ENCODE data around the gene RNF114. TPM values are rescaled to one million over a fixed set of nuclear protein-coding genes. Genes with fewer than 3 reads are reported as not detected.
"Not testable (repeated sequence)": the region's sequence is repeated elsewhere in the genome, so short reads cannot be mapped to it uniquely, and the experiment has no call there.

RNF114 gene
- total RNA-seq, 1 experiment from 2014 or later = 76.4 TPM

DNA sequence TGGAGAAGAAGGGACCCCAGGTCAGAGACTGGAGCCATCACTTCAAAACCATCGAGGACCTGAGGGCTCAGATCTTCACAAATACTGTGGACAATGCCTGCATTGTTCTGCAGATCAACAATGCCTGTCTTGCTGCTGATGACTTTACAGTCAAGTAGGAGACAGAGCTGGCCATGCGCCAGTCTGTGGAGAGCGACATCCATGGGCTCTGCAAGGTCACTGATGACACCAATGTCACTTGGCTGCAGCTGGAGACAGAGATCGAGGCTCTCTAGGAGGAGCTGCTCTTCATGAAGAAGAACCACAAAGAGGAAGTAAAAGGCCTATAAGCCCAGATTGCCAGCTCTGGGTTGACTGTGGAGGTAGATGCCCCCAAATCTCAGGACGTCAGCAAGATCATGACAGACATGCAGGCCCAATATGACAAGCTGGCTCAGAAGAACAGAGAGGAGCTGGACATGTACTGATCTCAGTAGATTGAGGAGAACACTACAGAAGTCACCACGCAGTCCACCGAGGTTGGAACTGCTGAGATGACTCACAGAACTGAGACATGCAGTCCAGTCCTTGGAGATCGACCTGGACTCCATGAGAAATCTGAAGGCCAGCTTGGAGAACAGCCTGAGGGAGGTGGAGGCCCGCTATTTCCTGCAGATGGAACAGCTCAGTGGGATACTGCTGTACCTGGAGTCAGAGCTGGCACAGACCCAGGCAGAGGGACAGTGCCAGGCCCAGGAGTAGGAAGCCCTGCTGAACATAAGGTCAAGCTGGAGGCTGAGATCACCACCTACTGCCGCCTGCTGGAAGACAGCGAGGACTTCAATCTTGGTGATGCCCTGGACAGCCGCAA, 21.1 kb downstream of the RNF114 start:
- not testable (repeated sequence) for DNase-seq; H3K27me3 ChIP-seq (ENCODE audit: control insufficient read depth, insufficient read depth, low read length); H3K4me3 ChIP-seq (ENCODE audit: insufficient read depth, low read depth, low read length)
- H3K36me3 ChIP-seq (replicated peaks; ENCODE audit: control insufficient read depth, insufficient read depth, low read length) = peaks cover 26% of the 10 kb centered on the region

DNA sequence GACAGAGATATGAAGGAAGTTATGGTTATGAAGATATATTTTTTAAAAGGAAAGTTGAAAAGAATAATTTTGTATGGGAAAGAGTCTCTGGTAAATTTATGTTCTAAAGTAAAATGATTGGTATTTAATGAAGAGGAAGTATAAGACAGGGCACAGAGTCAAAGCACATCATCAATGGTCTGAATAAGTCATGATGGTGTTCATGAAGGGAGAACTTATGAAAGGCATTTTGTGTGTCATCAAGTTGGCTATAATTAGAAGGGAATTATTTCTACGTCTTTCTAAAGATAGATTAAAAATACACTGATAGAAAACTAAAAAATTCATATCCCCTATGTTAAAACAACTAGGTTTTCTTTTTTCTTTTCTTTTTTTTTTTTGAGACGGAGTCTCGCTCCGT, 25.2 kb downstream of the RNF114 start:
- peaks cover 5% of the 10 kb centered on the region for H3K36me3 ChIP-seq (replicated peaks; ENCODE audit: control insufficient read depth, insufficient read depth, low read length)
- H3K4me3 ChIP-seq (ENCODE audit: insufficient read depth, low read depth, low read length) = no peak overlapping the region
- DNase-seq = no peak
- H3K27me3 ChIP-seq (ENCODE audit: control insufficient read depth, insufficient read depth, low read length) = no peaks in the 10 kb centered on the region

DNA sequence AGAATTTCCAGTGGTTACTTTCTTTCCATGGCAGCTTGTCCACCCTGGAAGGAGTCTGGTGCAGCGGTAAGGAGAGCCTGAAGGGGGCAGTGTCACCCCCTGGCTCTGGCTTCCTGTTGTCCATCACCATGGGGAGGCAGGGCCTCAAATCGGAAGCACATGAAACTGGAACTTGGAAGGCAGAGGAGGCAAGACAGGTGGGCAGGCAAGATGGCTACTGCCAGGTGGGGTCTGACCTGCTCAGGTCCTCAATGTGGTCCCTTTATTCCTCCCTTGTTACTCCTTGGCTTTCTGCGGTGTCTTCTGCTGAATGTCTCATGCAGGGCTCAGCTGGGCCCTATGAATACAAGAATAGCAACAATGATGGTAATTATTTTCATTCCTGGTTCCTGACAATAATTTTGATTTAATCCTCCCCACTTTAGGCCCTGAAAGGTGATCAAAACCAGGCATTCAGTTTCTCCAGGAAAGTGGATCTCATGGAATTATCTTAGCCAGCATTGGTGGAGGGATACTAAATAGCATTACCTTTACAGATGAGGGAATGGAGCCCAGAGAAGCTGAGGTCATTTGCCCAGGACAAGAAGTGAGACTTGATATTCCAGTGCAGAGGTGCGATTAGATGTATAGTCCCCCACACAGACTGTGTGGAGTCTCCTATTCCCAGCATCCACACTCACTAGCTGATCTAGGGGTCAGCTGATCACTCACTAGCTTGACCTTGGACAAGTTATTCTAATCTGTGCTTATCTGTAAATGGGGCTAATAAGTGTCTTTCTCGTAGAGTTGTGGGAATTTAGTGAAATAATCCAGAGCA, 29.0 kb downstream of the RNF114 start:
- DNase-seq = peak; percentile 89
- Histone ChIP-seq H3K27me3 (ENCODE audit: control insufficient read depth, insufficient read depth, low read length) (no peaks in the 10 kb centered on the region), H3K36me3 (replicated peaks; ENCODE audit: control insufficient read depth, insufficient read depth, low read length) (no peaks in the 10 kb centered on the region), H3K4me3 (ENCODE audit: insufficient read depth, low read depth, low read length) (no peak overlapping the region)

DNA sequence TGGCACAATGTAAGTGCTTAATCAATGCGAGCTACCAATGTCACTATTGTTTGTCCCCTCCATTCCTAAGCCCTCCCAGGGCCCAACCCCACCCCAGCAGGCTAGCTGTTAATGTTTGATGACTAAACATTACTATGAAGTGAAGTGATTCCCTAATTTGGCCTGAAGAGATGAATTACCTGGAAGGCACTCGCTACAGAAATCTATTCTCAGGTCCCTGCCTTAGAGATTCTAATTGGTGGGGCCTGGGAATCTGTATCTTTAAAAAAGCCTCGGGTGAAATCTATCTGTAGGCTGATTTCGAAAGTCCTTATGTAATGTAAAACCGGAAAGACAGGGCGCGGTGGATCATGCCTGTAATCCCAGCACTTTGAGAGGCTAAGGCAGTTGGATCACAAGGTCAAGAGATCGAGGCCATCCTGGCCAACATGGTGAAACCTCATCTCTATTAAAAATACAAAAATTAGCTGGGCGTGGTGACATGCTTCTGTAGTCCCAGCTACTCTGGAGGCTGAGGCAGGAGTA, 29.6 kb downstream of the RNF114 start:
- Histone ChIP-seq H3K36me3 (replicated peaks; ENCODE audit: control insufficient read depth, insufficient read depth, low read length) (no peaks in the 10 kb centered on the region), H3K4me3 (ENCODE audit: insufficient read depth, low read depth, low read length) (no peak overlapping the region), H3K27me3 (ENCODE audit: control insufficient read depth, insufficient read depth, low read length) (no peaks in the 10 kb centered on the region)
- DNase-seq = no peak

DNA sequence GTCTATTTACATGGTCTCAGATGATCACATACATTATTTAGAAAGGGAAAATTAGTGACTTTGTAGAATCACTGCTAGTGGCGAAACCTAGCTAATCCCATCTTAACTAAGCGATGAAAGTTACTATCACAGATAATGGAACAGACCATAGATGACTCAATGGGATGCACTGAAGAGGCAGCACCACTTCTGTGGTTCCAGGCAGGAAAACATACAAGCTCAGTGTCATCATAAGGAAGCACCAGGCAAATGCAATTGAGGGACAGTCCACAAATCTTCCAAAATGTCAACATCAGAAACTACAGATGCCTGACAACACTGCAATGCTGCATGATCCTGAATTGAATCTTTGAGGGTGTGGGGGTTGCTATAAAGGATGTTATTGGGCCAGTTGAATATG, 30.7 kb downstream of the RNF114 start:
- no peak overlapping the region for H3K4me3 ChIP-seq (ENCODE audit: insufficient read depth, low read depth, low read length)
- DNase-seq = no peak
- no peaks in the 10 kb centered on the region for H3K36me3 ChIP-seq (replicated peaks; ENCODE audit: control insufficient read depth, insufficient read depth, low read length)

DNA sequence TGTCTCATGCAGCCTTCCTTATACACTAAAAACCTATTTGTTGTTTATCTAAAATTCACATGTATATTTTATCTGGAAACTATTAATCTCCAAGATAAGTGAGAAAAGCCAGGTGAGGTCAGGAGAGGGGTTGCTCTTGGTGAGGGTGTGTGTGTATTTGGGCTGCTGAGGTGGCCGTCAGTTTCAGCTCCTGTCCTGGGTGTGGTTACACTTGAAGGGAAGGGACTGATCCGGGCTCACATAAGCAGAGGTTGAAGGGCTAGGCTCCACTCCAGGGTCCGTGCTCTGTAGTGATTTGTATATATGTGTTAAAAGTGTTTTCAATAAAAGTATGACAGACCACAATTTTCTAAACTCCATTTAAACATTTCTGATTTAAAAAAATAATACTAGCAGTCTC, 33.0 kb downstream of the RNF114 start:
- Histone ChIP-seq H3K27me3 (ENCODE audit: control insufficient read depth, insufficient read depth, low read length) (no peaks in the 10 kb centered on the region), H3K4me3 (ENCODE audit: insufficient read depth, low read depth, low read length) (no peak overlapping the region), H3K36me3 (replicated peaks; ENCODE audit: control insufficient read depth, insufficient read depth, low read length) (no peaks in the 10 kb centered on the region)
- no peak for DNase-seq

More for the DNA sequence above, 30.7 kb downstream of the RNF114 start:
- H3K27me3 ChIP-seq (ENCODE audit: control insufficient read depth, insufficient read depth, low read length) = no peaks in the 10 kb centered on the region

DNA sequence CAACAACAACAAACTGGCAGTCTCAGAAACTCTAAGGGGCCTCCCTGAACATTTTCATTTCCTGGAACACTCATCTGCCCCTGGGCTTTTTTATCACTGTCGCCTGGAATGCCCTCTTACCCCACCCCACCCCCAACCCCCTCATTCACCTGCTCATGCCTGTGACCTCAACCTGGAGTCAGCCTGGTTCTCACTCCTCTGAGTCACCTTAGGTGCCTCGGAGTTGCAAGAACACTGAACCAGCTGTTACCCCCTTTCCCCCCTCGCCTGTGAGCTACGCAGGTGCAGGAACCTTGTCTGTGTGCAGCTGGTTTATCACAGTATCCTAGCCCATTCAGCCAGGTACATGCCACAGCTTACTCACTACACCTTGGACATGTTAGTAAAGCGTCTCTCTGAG, 33.7 kb downstream of the RNF114 start:
- no peaks in the 10 kb centered on the region for H3K27me3 ChIP-seq (ENCODE audit: control insufficient read depth, insufficient read depth, low read length)
- no peaks in the 10 kb centered on the region for H3K36me3 ChIP-seq (replicated peaks; ENCODE audit: control insufficient read depth, insufficient read depth, low read length)
- no peak overlapping the region for H3K4me3 ChIP-seq (ENCODE audit: insufficient read depth, low read depth, low read length)
- no peak for DNase-seq

DNA sequence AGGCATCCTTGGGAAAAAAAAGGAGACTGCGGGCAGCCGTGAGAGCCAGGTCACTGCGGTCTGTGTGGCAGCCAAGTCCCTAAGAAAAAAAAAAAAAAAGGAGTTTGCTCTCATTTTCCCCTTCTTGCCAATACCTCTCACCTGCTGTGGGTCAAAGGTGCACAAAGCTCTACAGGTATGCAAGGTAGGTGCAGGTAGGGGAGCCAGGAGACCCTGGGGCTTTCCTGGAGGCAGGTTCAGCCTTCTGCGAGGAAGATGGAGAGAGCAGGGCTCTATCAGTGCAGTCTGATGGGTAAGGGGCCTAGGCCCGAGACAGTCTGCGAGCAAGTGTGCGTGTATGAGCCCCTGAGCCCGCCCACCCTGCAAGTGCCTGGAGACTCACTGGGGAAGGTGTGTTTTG, 34.3 kb downstream of the RNF114 start:
- DNase-seq = no peak
- H3K36me3 ChIP-seq (replicated peaks; ENCODE audit: control insufficient read depth, insufficient read depth, low read length) = no peaks in the 10 kb centered on the region
- H3K27me3 ChIP-seq (ENCODE audit: control insufficient read depth, insufficient read depth, low read length) = no peaks in the 10 kb centered on the region
- no peak overlapping the region for H3K4me3 ChIP-seq (ENCODE audit: insufficient read depth, low read depth, low read length)

DNA sequence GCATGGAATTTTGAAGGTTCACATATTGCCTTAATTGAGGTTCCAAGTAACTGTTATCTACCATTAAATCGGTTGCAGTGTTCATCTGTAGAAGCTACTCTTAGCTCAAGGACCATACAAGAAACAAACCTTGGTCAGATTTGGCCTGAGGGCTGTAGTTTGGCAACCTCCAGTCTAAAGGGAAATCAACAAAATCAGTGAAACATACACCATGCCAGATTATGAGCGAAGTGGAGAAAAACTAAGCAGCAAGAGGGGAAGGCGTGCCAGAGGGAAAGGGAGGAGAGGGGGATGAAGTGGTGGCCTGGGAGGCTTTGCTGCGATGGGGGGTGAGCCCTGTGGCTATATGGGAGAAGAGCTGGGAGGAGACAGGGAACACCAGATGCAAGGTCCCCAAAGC, 37.8 kb downstream of the RNF114 start:
- Histone ChIP-seq H3K27me3 (ENCODE audit: control insufficient read depth, insufficient read depth, low read length) (no peaks in the 10 kb centered on the region), H3K36me3 (replicated peaks; ENCODE audit: control insufficient read depth, insufficient read depth, low read length) (no peaks in the 10 kb centered on the region), H3K4me3 (ENCODE audit: insufficient read depth, low read depth, low read length) (no peak overlapping the region)
- DNase-seq = no peak

DNA sequence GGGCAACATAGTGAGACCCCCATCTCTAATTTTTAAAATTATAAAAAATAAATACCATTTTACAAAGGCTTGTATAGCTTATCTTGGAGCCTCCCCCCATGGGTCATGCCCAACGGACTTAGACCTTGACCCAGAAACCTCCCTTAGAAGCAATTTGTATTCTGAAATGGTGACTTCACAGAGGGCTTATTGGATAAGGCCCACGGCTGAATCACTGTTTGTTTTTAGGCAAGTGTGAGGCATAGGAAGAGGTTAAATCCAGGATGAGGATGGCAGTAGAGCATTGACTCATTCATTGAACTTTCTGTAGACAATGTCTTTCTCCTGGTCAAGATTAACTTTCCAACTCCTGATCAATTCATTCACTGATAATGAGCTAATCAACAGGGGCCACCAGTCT, 40.3 kb downstream of the RNF114 start:
- DNase-seq = no peak
- peaks cover 10% of the 10 kb centered on the region for H3K27me3 ChIP-seq (ENCODE audit: control insufficient read depth, insufficient read depth, low read length)
- no peak overlapping the region for H3K4me3 ChIP-seq (ENCODE audit: insufficient read depth, low read depth, low read length)
- no peaks in the 10 kb centered on the region for H3K36me3 ChIP-seq (replicated peaks; ENCODE audit: control insufficient read depth, insufficient read depth, low read length)

DNA sequence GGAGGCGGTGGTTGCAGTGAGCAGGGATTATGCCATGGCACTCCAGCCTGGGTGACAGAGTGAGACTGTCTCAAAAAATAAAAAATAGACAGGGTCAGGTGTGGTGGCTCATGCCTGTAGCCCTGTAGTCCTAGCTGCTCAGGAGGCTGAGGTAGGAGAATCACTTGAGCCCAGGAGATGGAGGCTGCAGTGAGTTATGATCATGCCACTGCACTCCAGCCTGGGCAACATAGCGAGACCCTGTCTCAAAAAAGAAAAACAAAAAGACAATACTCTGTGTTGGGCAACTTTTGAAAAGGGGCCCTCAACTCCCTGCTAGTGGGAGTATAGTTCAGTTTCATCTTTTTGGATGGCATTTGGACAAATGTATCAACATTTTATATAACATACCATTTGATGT, 41.5 kb downstream of the RNF114 start:
- H3K36me3 ChIP-seq (replicated peaks; ENCODE audit: control insufficient read depth, insufficient read depth, low read length); H3K4me3 ChIP-seq (ENCODE audit: insufficient read depth, low read depth, low read length): not testable (repeated sequence)

DNA sequence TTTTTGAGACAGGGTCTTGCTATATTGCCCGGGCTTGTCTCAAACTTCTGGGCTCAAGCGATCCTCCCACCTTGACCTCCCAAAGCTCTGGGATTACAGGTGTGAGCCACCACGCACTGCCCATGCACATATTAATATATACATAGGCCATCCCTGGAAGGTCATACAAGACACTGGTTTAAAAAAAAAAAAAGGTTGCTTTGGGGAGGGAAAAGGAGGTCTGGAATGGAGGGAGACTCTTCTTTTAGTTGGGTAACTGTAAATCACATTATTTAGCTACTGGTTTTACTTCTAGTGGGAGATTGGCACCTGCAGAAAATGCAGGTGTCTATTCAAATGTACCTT, 42.5 kb downstream of the RNF114 start:
- no peak overlapping the region for H3K4me3 ChIP-seq (ENCODE audit: insufficient read depth, low read depth, low read length)
- H3K36me3 ChIP-seq (replicated peaks; ENCODE audit: control insufficient read depth, insufficient read depth, low read length) = no peaks in the 10 kb centered on the region
- H3K27me3 ChIP-seq (ENCODE audit: control insufficient read depth, insufficient read depth, low read length) = peaks cover 17% of the 10 kb centered on the region
- DNase-seq = no peak

More for the DNA sequence above, 41.5 kb downstream of the RNF114 start:
- H3K27me3 ChIP-seq (ENCODE audit: control insufficient read depth, insufficient read depth, low read length) = peaks cover 17% of the 10 kb centered on the region
- DNase-seq = not testable (repeated sequence)

DNA sequence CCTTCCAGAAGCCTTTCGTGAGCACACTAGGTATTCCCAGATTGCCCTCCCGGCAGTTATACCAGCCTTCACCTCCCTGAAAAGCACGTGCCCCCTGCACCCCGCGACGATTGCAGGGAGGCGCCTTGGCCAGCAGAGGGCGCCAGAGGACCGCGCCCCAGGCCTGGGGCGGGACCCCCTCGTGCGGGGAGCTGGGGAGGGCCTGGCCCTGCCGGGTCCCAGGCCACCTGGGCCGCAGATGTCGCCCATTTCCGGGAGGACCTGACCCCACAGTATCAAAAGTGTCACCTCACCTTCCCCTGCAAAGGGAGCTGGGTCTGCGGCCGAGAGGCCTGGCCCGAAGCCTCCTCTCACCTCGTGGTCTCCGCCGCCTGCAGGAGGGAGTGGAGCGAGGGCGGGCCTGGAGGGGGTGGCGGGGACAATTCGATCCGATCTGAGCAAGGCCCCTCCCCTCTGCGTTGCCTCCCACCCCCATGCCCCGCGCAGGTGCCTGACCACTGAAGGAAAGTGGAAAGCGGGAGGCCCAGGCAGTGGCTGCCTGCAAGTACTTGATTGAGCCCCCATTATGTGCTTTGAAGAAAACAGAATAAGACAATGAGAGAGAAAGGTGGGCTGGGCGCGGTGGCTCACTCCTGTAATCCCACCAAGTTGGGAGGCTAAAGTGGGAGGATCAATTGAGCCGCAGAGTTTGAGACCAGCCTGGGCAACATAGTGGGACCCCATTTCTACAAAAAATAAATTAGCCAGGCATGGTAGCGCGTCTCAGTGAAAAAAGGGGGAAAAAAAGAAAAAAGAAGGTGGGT, 43.0 kb downstream of the RNF114 start:
- peak overlapping the region; percentile 32 for H3K4me3 ChIP-seq (ENCODE audit: insufficient read depth, low read depth, low read length)
- H3K27me3 ChIP-seq (ENCODE audit: control insufficient read depth, insufficient read depth, low read length) = peaks cover 17% of the 10 kb centered on the region
- peaks cover under 1% of the 10 kb centered on the region for H3K36me3 ChIP-seq (replicated peaks; ENCODE audit: control insufficient read depth, insufficient read depth, low read length)
- DNase-seq = peak; percentile 97

Measured in H7 (cell line).